Measurements from ENCODE around the gene PPOX. TPM values are rescaled to one million over a fixed set of nuclear protein-coding genes. Genes with fewer than 3 reads are reported as not detected.

PPOX gene
- total and polyA plus RNA-seq, 11 donors: 9.7 to 24.3 (median 13.7) TPM

- Histone ChIP-seq H3K27ac (peak overlapping the region in 3 of 12 donors; percentile 60 to 73 (median 62)), H3K36me3 (peaks cover 0 to 83% (median 70%) of the 10 kb centered on the region in 9 donors), H3K27me3 (no peaks in the 10 kb centered on the region), H3K4me1 (peaks cover 6 to 40% (median 26%) of the 10 kb centered on the region in 12 donors), H3K4me3 (no peak overlapping the region), H3K9me3 (no peaks in the 10 kb centered on the region)
- 49 to 60% (median 51%) methylated on average over 5 of the region's 5 CpGs for WGBS, 4 donors
- peak in 3 of 12 donors; percentile 13 to 23 (median 19) for TF ChIP-seq CTCF (IDR thresholded peaks at IDR 0.05)
- TF ChIP-seq POLR2A (IDR thresholded peaks at IDR 0.05): no peak
- DNase-seq (no peak), ATAC-seq (no peak)
- intact Hi-C loops (cut with DNase I): no loop called here
These were observed 5.0 kb downstream of the PPOX start for GRCh38 chr1:161171191-161171590.

GRCh38 chr1:161171696-161172095, 5.5 kb downstream of the PPOX start:
- WGBS, 4 donors: 82 to 88% (median 84%) methylated on average over 12 of the region's 12 CpGs
- Histone ChIP-seq H3K27ac (peak overlapping the region in 4 of 12 donors; percentile 51 to 73 (median 61)), H3K4me3 (no peak overlapping the region), H3K4me1 (peaks cover 6 to 44% (median 30%) of the 10 kb centered on the region in 12 donors), H3K27me3 (no peaks in the 10 kb centered on the region), H3K36me3 (peaks cover 0 to 83% (median 70%) of the 10 kb centered on the region in 9 donors), H3K9me3 (no peaks in the 10 kb centered on the region)
- DNase-seq (no peak), ATAC-seq (no peak)
- TF ChIP-seq POLR2A (IDR thresholded peaks at IDR 0.05): no peak
- TF ChIP-seq CTCF (IDR thresholded peaks at IDR 0.05): no peak
- intact Hi-C loops (cut with DNase I): no loop called here

DNA sequence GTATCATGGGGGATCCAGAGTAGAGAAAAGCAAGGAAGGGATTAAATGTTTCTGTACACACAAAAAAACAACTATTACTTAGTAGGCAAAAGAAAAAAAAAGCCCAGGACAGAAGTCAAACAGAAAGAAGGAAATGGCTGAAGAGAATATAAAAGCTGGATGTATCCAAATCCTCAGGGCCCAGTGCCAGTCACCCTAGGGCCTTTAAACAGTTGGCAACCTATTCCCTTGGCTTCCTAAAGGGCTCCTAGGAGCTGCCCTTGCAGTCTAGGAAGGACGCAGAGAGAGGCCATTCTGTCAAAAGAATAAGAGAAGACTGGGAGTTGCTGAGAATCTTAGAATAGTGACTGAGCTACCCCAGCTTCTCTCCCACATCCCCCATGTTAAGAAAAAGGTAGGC, 6.1 kb downstream of the PPOX start:
- no peaks in the 10 kb centered on the region for H3K9me3 ChIP-seq
- peak overlapping the region in 11 of 12 donors; percentile 7 to 73 (median 50) for H3K27ac ChIP-seq
- TF ChIP-seq CTCF (IDR thresholded peaks at IDR 0.05): no peak
- no peak for TF ChIP-seq POLR2A (IDR thresholded peaks at IDR 0.05)
- no peak for DNase-seq
- no peak overlapping the region for H3K4me3 ChIP-seq
- H3K27me3 ChIP-seq: no peaks in the 10 kb centered on the region
- WGBS, 4 donors: 64 to 89% (median 72%) methylated on average over 1 of the region's 1 CpG
- no peak for ATAC-seq
- peaks cover 6 to 38% (median 26%) of the 10 kb centered on the region in 12 donors for H3K4me1 ChIP-seq
- H3K36me3 ChIP-seq: peaks cover 0 to 83% (median 70%) of the 10 kb centered on the region in 9 donors
- intact Hi-C loops (cut with DNase I): no loop called here

DNA sequence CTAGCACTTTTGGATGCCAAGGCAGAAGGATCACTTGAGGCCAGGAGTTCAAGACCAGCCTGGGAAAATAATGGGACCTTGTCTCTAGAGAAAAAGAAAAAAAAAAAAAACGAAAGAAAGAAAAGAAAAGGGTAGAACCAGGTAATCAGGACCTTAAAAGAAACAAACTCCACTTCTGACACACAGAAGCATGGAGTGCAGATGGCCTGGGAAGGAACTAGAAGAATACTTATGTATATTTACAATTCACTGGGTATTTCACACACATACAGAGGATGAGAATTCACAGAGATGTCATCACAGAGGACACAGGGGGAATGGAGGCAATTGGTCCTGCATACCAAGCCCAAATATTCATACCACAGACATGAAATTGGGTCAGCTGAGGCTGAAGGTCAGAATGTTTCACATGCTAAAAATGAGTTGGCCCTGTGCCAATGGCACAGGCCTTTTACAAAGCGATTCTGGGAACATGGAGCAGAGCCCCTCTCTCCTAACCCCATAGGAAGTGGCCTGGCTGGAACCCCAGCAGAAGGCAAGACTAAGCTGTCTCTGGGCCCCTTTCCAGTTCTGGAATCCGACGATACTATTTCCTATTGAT, 6.7 kb downstream of the PPOX start:
- Histone ChIP-seq H3K27me3 (no peaks in the 10 kb centered on the region), H3K4me1 (peaks cover 6 to 41% (median 27%) of the 10 kb centered on the region in 12 donors), H3K9me3 (no peaks in the 10 kb centered on the region), H3K36me3 (peaks cover 0 to 81% (median 70%) of the 10 kb centered on the region in 9 donors), H3K4me3 (no peak overlapping the region), H3K27ac (peak overlapping the region in 11 of 12 donors; percentile 22 to 73 (median 50))
- DNase-seq: peak in 3 of 5 donors; percentile 44 to 66 (median 50)
- ATAC-seq: peak in 1 of 4 donors; percentile 19
- 11 to 33% (median 22%) methylated on average over 4 of the region's 4 CpGs for WGBS, 4 donors
- TF ChIP-seq CTCF (IDR thresholded peaks at IDR 0.05) (no peak), POLR2A (IDR thresholded peaks at IDR 0.05) (no peak)
- intact Hi-C loops (cut with DNase I): no loop called here
